A549 (cell line): ENCODE measurements around the gene URB2.

Experiments
- CTCF ChIP-seq: fragments of >200 bp; sonication (Bioruptor Twin); formaldehyde crosslinking; IDR thresholded peaks from 3 replicates; pipeline ENCODE4 v1.5.1; 2016
- EP300 ChIP-seq, 2 experiments: fragments of >200 bp; sonication (Bioruptor Twin); formaldehyde crosslinking; IDR thresholded peaks; 2 replicates in 1 of 2; 3 replicates in 1 of 2; pipeline ENCODE4 v1.6.1; 2016 to 2017
- RAD21 ChIP-seq, 2 experiments: fragments of >200 bp in 1 of 2; sonication (Bioruptor Twin) in 1 of 2; formaldehyde crosslinking in 1 of 2; IDR thresholded peaks in 1 of 2; conservative IDR thresholded peaks in 1 of 2; 2 replicates in 1 of 2; 3 replicates in 1 of 2; pipeline ENCODE4 v1.6.1; 2012 to 2018; ENCODE audit warnings: inconsistent platforms in 1 of 2
- REST ChIP-seq: fragments of 200-600 bp; sonication (generic); IDR thresholded peaks from 2 replicates; pipeline ENCODE4 v1.6.1; 2016; ENCODE audit warnings: antibody characterized with exemption, mild to moderate bottlenecking, moderate library complexity
- SMC3 ChIP-seq: fragments of >200 bp; sonication (Bioruptor Twin); formaldehyde crosslinking; IDR thresholded peaks from 3 replicates; pipeline ENCODE4 v1.6.1; 2018; ENCODE audit warnings: inconsistent platforms

DNA sequence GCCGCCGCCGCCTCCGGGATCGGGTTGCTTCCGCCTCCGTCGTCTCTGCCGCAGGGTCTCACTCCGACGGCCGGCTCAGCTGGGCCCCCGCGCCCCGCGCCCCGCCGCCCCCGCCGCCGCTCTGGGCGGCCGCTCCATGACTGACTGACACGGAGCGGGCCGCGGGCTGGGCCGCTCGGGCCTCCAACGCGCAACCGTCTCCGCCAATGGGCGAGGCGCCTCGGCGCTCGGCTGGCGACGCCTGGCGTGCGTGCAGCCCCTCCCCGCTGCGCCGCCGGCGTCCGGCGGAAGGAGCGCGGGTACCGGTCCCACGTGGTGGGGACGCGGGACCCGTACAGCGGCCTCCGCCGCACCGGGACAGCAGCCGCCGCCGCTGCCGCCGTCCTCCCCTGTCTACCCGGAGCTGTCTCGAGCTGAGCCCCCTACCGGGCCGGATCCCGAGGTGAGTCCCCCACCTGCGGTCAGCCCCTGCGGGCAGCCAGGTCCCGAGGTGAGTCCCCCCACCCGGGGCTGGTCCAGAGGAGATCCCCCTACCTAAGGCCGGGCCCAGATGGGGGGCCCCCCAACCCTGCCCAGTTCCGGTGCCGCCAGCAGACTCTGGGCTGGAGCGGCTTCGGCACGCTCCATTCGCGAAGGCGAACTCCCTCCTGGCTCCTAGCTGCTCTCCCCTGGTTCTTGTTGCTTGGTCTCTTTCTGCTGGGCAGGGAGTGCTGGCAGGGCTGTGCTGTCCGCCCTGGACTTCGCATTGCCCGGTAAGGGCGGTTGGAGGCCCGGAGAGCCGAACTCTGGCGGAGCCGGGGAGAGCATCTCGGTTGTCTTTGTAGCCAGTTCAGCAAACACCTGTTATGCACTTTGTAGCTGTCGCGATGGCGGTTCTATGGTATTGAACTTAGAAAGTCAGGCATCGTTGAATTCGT lies at the start of gene URB2, which contains the start of gene TAF5L:
- no peak for TF ChIP-seq CTCF
- no peak for TF ChIP-seq SMC3
- TF ChIP-seq REST = no peak
- TF ChIP-seq EP300 (IDR thresholded peaks at IDR 0.05) = no peak
- no peak for TF ChIP-seq RAD21 (conservative IDR thresholded peaks at IDR 0.05 in 1 of 2, IDR thresholded peaks at IDR 0.05 in 1 of 2)
